ENCODE data around the gene CALD1. TPM values are rescaled to one million over a fixed set of nuclear protein-coding genes. Genes with fewer than 3 reads are reported as not detected.
A peak's percentile ranks its signal among the peaks of the same experiment; 100 is the strongest.

Gene CALD1
- total and polyA plus RNA-seq, 9 donors, result 79.3 to 209 (median 128) TPM

GRCh38 chr7:134758981-134759380 lies 20.5 kb upstream of the CALD1 start:
- Histone ChIP-seq H3K27ac (ENCODE audit: low read length) (no peak overlapping the region), H3K4me3 (ENCODE audit: low read length) (no peak overlapping the region), H3K4me1 (ENCODE audit: control insufficient read depth, insufficient read depth, low read length) (peaks cover 5% of the 10 kb centered on the region), H3K36me3 (ENCODE audit: control insufficient read depth, insufficient read depth, low read length) (no peaks in the 10 kb centered on the region), H3K27me3 (ENCODE audit: control insufficient read depth, insufficient read depth, low read length) (no peaks in the 10 kb centered on the region), H3K9me3 (replicated peaks; ENCODE audit: control insufficient read depth, low read depth, low read length) (no peaks in the 10 kb centered on the region)
- DNase-seq, result no peak
- WGBS (ENCODE audit: insufficient coverage), result no CpG with 5 or more reads among the region's 1 CpG

- no peak for DNase-seq
- Histone ChIP-seq H3K36me3 (ENCODE audit: control insufficient read depth, insufficient read depth, low read length) (no peaks in the 10 kb centered on the region), H3K27me3 (ENCODE audit: control insufficient read depth, insufficient read depth, low read length) (no peaks in the 10 kb centered on the region), H3K27ac (ENCODE audit: low read length) (no peak overlapping the region), H3K4me3 (ENCODE audit: low read length) (no peak overlapping the region), H3K4me1 (ENCODE audit: control insufficient read depth, insufficient read depth, low read length) (peaks cover 7% of the 10 kb centered on the region), H3K9me3 (replicated peaks; ENCODE audit: control insufficient read depth, low read depth, low read length) (no peaks in the 10 kb centered on the region)
- WGBS (ENCODE audit: insufficient coverage), result 45% methylated on average over 2 of the region's 5 CpGs
These were observed 18.2 kb upstream of the CALD1 start for GRCh38 chr7:134761266-134761665.

- Histone ChIP-seq H3K36me3 (ENCODE audit: control insufficient read depth, insufficient read depth, low read length) (no peaks in the 10 kb centered on the region), H3K27ac (ENCODE audit: low read length) (no peak overlapping the region), H3K9me3 (replicated peaks; ENCODE audit: control insufficient read depth, low read depth, low read length) (no peaks in the 10 kb centered on the region), H3K4me1 (ENCODE audit: control insufficient read depth, insufficient read depth, low read length) (peaks cover 25% of the 10 kb centered on the region), H3K4me3 (ENCODE audit: low read length) (no peak overlapping the region), H3K27me3 (ENCODE audit: control insufficient read depth, insufficient read depth, low read length) (no peaks in the 10 kb centered on the region)
- DNase-seq, result no peak
- WGBS (ENCODE audit: insufficient coverage), result no CpG with 5 or more reads among the region's 1 CpG
These were observed 15.5 kb upstream of the CALD1 start for GRCh38 chr7:134763960-134764359.

- Histone ChIP-seq H3K4me1 (ENCODE audit: control insufficient read depth, insufficient read depth, low read length) (peaks cover 25% of the 10 kb centered on the region), H3K4me3 (ENCODE audit: low read length) (no peak overlapping the region), H3K27me3 (ENCODE audit: control insufficient read depth, insufficient read depth, low read length) (no peaks in the 10 kb centered on the region), H3K36me3 (ENCODE audit: control insufficient read depth, insufficient read depth, low read length) (no peaks in the 10 kb centered on the region), H3K27ac (ENCODE audit: low read length) (no peak overlapping the region), H3K9me3 (replicated peaks; ENCODE audit: control insufficient read depth, low read depth, low read length) (no peaks in the 10 kb centered on the region)
- WGBS (ENCODE audit: insufficient coverage), result 87% methylated on average over 1 of the region's 1 CpG
- no peak for DNase-seq
These were observed 15.1 kb upstream of the CALD1 start for GRCh38 chr7:134764365-134764764.

GRCh38 chr7:134766779-134767519 lies 12.5 kb upstream of the CALD1 start:
- no peaks in the 10 kb centered on the region for H3K9me3 ChIP-seq (replicated peaks; ENCODE audit: control insufficient read depth, low read depth, low read length)
- H3K27me3 ChIP-seq (ENCODE audit: control insufficient read depth, insufficient read depth, low read length), result no peaks in the 10 kb centered on the region
- peaks cover 23% of the 10 kb centered on the region for H3K4me1 ChIP-seq (ENCODE audit: control insufficient read depth, insufficient read depth, low read length)
- H3K36me3 ChIP-seq (ENCODE audit: control insufficient read depth, insufficient read depth, low read length), result no peaks in the 10 kb centered on the region
- peak overlapping the region; percentile 80 for H3K27ac ChIP-seq (ENCODE audit: low read length)
- peak; percentile 87 for DNase-seq
- no peak overlapping the region for H3K4me3 ChIP-seq (ENCODE audit: low read length)
- 31% methylated on average over 7 of the region's 15 CpGs for WGBS (ENCODE audit: insufficient coverage)

GRCh38 chr7:134767520-134768168 lies 11.8 kb upstream of the CALD1 start:
- WGBS (ENCODE audit: insufficient coverage), result 46% methylated on average over 4 of the region's 5 CpGs
- Histone ChIP-seq H3K4me1 (ENCODE audit: control insufficient read depth, insufficient read depth, low read length) (peaks cover 20% of the 10 kb centered on the region), H3K4me3 (ENCODE audit: low read length) (no peak overlapping the region), H3K36me3 (ENCODE audit: control insufficient read depth, insufficient read depth, low read length) (no peaks in the 10 kb centered on the region), H3K27ac (ENCODE audit: low read length) (peak overlapping the region; percentile 80), H3K27me3 (ENCODE audit: control insufficient read depth, insufficient read depth, low read length) (no peaks in the 10 kb centered on the region), H3K9me3 (replicated peaks; ENCODE audit: control insufficient read depth, low read depth, low read length) (no peaks in the 10 kb centered on the region)
- DNase-seq, result peak; percentile 47

GRCh38 chr7:134768243-134768642 lies 11.2 kb upstream of the CALD1 start:
- Histone ChIP-seq H3K4me3 (ENCODE audit: low read length) (no peak overlapping the region), H3K4me1 (ENCODE audit: control insufficient read depth, insufficient read depth, low read length) (peaks cover 20% of the 10 kb centered on the region), H3K27ac (ENCODE audit: low read length) (no peak overlapping the region), H3K9me3 (replicated peaks; ENCODE audit: control insufficient read depth, low read depth, low read length) (no peaks in the 10 kb centered on the region), H3K27me3 (ENCODE audit: control insufficient read depth, insufficient read depth, low read length) (no peaks in the 10 kb centered on the region), H3K36me3 (ENCODE audit: control insufficient read depth, insufficient read depth, low read length) (no peaks in the 10 kb centered on the region)
- no peak for DNase-seq
- WGBS (ENCODE audit: insufficient coverage), result 100% methylated on average over 1 of the region's 4 CpGs

- H3K27me3 ChIP-seq (ENCODE audit: control insufficient read depth, insufficient read depth, low read length), result no peaks in the 10 kb centered on the region
- no CpG with 5 or more reads among the region's 6 CpGs for WGBS (ENCODE audit: insufficient coverage)
- no peaks in the 10 kb centered on the region for H3K9me3 ChIP-seq (replicated peaks; ENCODE audit: control insufficient read depth, low read depth, low read length)
- peaks cover 20% of the 10 kb centered on the region for H3K4me1 ChIP-seq (ENCODE audit: control insufficient read depth, insufficient read depth, low read length)
- DNase-seq, result no peak
- no peaks in the 10 kb centered on the region for H3K36me3 ChIP-seq (ENCODE audit: control insufficient read depth, insufficient read depth, low read length)
- H3K4me3 ChIP-seq (ENCODE audit: low read length), result no peak overlapping the region
- no peak overlapping the region for H3K27ac ChIP-seq (ENCODE audit: low read length)
These were observed 8.8 kb upstream of the CALD1 start for GRCh38 chr7:134770676-134771075.

- no peak overlapping the region for H3K27ac ChIP-seq (ENCODE audit: low read length)
- no peaks in the 10 kb centered on the region for H3K9me3 ChIP-seq (replicated peaks; ENCODE audit: control insufficient read depth, low read depth, low read length)
- H3K27me3 ChIP-seq (ENCODE audit: control insufficient read depth, insufficient read depth, low read length), result no peaks in the 10 kb centered on the region
- WGBS (ENCODE audit: insufficient coverage), result 79% methylated on average over 2 of the region's 3 CpGs
- H3K36me3 ChIP-seq (ENCODE audit: control insufficient read depth, insufficient read depth, low read length), result no peaks in the 10 kb centered on the region
- peaks cover 18% of the 10 kb centered on the region for H3K4me1 ChIP-seq (ENCODE audit: control insufficient read depth, insufficient read depth, low read length)
- H3K4me3 ChIP-seq (ENCODE audit: low read length), result no peak overlapping the region
- DNase-seq, result no peak
These were observed 8.3 kb upstream of the CALD1 start for GRCh38 chr7:134771111-134771510.

- no peak for DNase-seq
- 100% methylated on average over 1 of the region's 2 CpGs for WGBS (ENCODE audit: insufficient coverage)
- no peak overlapping the region for H3K27ac ChIP-seq (ENCODE audit: low read length)
- H3K27me3 ChIP-seq (ENCODE audit: control insufficient read depth, insufficient read depth, low read length), result no peaks in the 10 kb centered on the region
- no peak overlapping the region for H3K4me3 ChIP-seq (ENCODE audit: low read length)
- H3K36me3 ChIP-seq (ENCODE audit: control insufficient read depth, insufficient read depth, low read length), result no peaks in the 10 kb centered on the region
- peaks cover 12% of the 10 kb centered on the region for H3K4me1 ChIP-seq (ENCODE audit: control insufficient read depth, insufficient read depth, low read length)
- H3K9me3 ChIP-seq (replicated peaks; ENCODE audit: control insufficient read depth, low read depth, low read length), result no peaks in the 10 kb centered on the region
These were observed 7.5 kb upstream of the CALD1 start for GRCh38 chr7:134771889-134772288.
